HFF-Myc (cell line): ENCODE measurements around the gene ANKRD12.

ENCODE experiments used
- DNase-seq: peaks from one replicate; pipeline ENCODE4 v3.0.0-alpha.2; 2011; ENCODE audit warnings: low read depth; ENCODE audit errors: extremely low read depth
- H3K4me3 ChIP-seq: replicated peaks from 2 replicates; pipeline ENCODE4 v1.5.1; 2011; ENCODE audit warnings: low read depth, mild to moderate bottlenecking, control low read depth, low read length
- TF ChIP-seq, protein P1 (sequence below): IDR thresholded peaks from 2 replicates; pipeline ENCODE4 v1.5.1; 2012; ENCODE audit warnings: mild to moderate bottlenecking, low read depth, low read length, control low read depth; ENCODE audit errors: missing control alignments

The ANKRD12 gene

DNA sequence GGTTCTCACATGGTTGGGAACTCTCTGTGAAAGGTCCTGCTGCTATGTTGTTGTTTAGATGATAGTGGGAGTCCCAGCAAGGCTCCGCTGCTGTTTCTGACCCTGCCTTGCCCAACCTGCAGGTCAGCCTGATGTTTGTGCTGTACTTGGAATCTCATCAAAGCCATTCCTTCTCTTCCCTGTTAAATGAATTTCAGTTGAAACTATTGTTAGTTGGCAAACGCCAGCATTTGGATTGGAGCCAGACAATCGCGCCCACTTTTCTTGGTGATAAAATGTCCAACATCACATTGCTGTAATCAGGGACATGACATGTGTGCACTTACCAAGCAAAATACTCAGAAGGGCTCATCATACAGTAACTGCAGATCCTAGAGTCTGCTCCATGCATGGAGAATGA is 185.2 kb downstream of the ANKRD12 start:
- TF ChIP-seq, protein P1, sequence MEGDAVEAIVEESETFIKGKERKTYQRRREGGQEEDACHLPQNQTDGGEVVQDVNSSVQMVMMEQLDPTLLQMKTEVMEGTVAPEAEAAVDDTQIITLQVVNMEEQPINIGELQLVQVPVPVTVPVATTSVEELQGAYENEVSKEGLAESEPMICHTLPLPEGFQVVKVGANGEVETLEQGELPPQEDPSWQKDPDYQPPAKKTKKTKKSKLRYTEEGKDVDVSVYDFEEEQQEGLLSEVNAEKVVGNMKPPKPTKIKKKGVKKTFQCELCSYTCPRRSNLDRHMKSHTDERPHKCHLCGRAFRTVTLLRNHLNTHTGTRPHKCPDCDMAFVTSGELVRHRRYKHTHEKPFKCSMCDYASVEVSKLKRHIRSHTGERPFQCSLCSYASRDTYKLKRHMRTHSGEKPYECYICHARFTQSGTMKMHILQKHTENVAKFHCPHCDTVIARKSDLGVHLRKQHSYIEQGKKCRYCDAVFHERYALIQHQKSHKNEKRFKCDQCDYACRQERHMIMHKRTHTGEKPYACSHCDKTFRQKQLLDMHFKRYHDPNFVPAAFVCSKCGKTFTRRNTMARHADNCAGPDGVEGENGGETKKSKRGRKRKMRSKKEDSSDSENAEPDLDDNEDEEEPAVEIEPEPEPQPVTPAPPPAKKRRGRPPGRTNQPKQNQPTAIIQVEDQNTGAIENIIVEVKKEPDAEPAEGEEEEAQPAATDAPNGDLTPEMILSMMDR = no peak
- H3K4me3 ChIP-seq = no peak overlapping the region
- DNase-seq = no peak

DNA sequence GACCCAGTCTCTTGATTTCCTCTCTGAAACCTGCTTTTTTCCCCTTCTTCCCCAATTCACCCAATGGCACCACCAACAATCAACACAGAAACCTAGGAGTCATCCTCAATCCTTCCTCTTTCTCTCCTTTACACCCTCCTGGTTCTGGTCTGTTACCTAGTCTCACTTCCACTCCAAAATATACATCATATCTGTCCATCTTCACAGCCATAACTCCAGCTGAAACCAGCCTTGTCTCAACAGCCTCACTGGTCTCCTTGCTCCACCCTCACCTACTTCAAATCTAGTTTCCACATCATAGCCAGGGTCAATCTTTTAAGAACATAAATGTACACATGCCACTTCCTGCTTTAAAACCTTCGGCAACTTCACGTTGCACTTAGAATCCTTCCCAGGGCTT is 186.2 kb downstream of the ANKRD12 start:
- H3K4me3 ChIP-seq = no peak overlapping the region
- TF ChIP-seq, protein P1 = no peak
- DNase-seq = no peak

DNA sequence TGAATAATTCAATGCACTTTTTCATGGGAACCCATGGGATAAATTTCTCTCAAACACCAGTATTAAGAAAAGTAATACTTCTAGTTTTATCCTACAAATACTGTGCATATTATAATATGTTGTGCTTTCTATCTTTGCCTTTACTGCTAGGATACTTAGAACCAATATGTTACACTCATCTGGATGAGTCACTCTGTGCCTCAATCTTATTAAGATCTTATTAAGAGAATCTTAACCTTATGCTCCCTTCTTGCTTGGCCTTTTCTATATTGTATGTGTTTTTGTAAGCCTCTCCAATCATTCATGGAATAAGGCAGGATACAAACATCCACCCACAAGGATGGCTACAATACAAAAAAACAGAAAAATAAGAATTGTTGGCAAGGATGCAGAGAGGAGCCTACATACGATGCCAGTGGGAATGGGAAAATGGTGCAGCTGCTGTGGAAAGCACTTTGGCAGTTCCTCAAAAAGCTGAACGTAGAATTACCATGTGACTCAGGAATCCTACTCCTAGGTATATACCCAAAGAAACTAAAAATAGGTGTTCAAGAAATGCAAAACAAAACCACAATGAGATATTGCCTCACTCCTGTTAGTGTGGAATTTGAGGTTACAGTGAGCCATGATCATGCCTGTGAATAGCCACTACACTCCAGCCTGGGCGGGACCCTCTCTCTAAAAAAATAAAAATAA is 187.3 kb downstream of the ANKRD12 start:
- TF ChIP-seq, protein P1 = no peak
- DNase-seq = no peak
- no peak overlapping the region for H3K4me3 ChIP-seq

DNA sequence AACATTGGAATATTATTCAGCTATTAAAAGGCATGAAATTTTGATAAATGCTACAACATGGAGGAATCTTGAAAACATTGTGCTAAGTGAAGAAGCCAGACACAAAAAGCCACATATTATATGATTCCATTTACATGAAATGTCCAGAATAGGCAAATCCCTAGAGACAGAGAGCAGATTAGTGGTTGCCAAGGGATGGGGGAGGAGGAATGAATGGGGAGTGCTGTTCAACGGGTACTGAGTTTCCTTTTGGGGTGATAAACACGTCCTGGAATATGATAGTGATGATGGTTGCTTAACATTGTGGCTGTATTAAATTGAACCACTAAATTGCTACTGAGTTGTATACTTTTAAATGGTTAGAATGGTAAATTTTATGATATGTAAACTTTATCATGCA is 189.1 kb downstream of the ANKRD12 start:
- DNase-seq = no peak
- TF ChIP-seq, protein P1 = no peak
- no peak overlapping the region for H3K4me3 ChIP-seq

DNA sequence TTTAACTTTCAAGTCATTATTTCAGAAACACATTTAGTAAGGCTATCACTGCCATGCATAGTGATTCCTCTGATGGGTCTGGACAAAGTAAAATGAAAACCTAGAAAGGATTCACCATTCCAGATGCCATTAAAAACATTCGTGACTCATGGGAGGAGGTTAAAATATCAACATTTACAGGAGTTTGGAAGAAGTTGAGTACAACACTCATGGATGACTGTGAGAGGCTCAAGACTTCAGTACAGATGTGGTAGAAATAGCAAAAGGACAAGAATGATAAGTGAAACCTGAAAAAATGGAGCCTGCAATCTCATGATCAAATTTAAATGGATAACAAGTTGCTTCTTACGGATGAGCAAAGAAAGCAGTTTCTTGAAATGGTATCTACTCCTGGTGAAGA is 192.2 kb downstream of the ANKRD12 start:
- DNase-seq = no peak
- TF ChIP-seq, protein P1 = no peak
- H3K4me3 ChIP-seq = no peak overlapping the region

DNA sequence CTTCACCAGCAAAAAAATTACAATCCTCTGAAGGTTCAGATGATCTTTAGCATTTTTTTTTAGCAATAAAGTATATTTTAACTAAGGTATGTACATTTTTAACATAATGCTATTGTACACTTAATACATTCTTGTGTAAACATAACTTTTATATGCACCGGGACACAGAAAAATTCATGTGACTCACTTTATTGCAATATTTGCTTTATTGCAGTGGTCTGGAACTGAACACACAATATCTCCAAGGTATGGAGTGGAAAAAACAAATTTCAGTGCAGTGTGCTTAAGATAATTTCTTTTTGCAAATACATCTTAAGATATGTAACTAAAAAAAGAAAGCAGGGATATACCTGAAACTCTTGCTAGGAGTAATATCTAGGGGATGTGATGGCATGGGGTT is 192.9 kb downstream of the ANKRD12 start:
- DNase-seq = no peak

More for the DNA sequence above, 192.9 kb downstream of the ANKRD12 start:
- no peak overlapping the region for H3K4me3 ChIP-seq
- TF ChIP-seq, protein P1 = no peak
